HUDEP-2 (cell line): ENCODE results near the gene LCNL1.

Experiments
- DNase-seq, 76 experiments: peaks; one replicate each; lab custom pipeline; 2025; ENCODE audit not compliant: unreplicated experiment in 76 of 76; lab: John Stamatoyannopoulos, UW

Gene LCNL1

GRCh38 chr9:137034709-137035506 is 52.1 kb downstream of the LCNL1 start:
- peak in 71 of 76 experiments; percentile 4 to 80 (median 61) for DNase-seq
